SIG-M5 treated with dmso at 0.1 percent for 504 hours (cell line): ENCODE results near the gene CUL4A.
A peak's percentile ranks its signal among the peaks of the same experiment; 100 is the strongest.
"Not testable (repeated sequence)": the region's sequence is repeated elsewhere in the genome, so short reads cannot be mapped to it uniquely, and the experiment has no call there.

Experiments used
- DNase-seq: peaks from one replicate; lab custom pipeline; 2025; ENCODE audit not compliant: unreplicated experiment; lab: John Stamatoyannopoulos, UW

CUL4A gene

DNA sequence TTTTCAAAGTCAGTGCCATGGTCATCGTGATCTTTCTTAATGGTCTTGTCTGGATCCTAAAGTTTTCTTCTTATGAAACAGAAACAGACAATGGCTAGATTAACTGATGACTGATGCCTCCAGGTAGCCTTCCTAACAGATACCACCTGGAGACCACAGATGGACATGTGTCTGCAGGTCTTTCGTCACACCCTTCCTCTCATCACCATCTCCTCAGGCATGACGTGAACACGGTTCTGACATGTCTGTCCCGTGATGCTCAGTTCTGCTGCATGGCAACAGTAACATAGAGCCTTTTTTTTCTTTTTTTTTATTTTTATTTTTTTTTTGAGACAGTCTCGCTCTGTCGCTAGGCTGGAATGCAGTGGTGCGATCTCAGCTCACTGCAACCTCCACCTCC lies 74.5 kb downstream of the CUL4A start:
- no peak for DNase-seq

- no peak for DNase-seq
Observed at GRCh38 chr13:113288880-113289279, 79.5 kb downstream of the CUL4A start.

GRCh38 chr13:113291129-113291528 lies 81.7 kb downstream of the CUL4A start:
- DNase-seq: no peak

- peak; percentile 35 for DNase-seq
Observed at GRCh38 chr13:113292021-113292862, 82.8 kb downstream of the CUL4A start.

DNA sequence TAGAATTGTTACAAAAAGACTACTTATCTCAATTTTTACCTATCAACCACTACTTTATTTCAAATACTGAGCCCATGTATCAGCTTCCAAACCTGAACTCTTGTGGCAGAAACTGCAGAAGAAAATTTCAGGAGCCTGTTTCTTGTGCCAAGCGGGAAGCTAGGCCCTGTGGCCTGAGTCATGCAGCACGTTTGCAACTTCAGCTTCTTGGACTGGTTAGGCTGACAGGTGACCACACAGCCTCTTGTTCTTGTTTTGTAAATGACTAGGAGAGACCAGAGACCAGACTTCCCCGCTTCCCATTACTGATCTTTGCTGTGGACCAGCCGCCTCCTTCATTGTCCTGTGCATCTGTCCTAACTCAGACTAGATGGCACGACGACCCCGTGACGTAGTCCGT lies 84.3 kb downstream of the CUL4A start:
- no peak for DNase-seq

DNA sequence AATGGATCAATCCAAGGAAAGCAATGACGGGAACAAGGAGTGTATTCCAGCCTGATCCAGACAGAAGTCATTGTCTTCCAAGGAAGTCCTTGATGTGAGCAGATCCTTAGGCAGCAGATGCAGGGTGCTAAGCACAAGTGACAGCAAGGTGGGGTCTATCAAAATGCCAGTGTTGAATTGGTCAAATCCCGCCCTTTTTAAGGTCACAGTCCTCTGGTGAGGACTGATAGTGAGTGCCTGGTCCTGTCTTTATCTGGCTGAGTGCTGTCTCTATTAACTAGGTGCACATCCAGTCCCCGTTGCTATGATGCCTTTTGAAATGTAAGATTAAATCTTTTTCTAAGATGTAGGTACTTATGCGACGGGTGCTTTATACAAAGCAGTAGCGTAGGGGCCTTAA lies 86.4 kb downstream of the CUL4A start:
- no peak for DNase-seq

DNA sequence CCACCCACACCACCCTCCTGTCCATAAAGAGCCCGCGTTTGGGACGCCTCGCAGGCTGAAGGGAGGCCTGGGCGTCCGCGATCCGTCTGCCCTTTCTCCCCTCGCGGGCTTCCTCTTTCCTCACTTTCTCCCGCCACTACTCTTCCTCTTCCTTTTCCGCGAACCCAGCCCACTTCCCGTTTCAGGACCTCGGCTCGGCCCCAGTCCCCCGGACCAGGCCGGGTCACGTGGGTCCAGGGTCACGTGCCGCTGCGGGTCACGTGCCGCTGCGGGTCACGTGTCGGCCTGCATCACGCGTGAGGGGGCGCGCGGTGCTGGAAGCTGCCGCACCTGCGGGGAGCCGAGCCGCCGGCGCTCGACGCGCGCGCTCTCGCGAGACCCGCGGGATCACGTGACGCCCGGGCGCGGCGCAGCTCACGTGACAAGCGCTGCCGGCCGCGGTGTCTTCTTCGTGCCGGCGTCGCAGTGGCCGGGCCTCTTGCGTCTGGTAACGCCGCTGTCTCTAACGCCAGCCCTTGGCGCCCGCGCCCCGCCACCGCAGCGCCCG lies 87.5 kb downstream of the CUL4A start, which contains the start of gene LAMP1:
LAMP1 (plus strand) TSS at position 417 of the 547 bp plus-strand sequence. CDS start 196 bp downstream, outside the sequence.
- peak; percentile 94 for DNase-seq

DNA sequence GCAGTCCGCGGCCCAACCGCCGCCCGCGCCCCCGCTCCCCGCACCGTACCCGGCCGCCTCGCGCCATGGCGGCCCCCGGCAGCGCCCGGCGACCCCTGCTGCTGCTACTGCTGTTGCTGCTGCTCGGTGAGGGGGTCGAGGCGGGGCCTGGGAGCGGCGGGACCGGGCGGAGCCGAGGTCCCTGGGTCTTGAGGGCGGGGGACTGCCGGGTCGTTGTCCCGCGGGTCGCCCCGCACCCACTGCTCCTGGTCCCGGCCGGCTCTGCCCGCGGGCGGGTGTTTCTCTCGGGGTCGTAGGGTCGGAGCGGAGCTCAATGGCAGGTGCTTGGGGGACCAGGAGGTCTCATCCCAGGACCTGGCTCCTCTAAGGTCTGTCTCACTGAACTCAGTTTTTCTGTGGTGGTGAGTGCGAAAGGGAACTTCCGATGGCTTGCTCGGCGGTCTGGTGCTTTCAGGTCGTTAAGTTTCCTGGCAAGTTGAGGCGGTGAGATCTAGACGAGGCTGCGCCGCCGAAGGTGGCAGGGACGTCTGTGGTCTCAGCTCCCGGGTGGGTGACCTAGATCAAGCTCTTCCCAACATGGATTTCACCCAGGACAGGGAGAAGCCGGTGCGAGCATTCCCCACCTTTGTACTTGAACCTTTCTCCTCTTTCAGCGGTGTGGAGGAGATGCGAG lies 88.1 kb downstream of the CUL4A start:
- peak; percentile 30 for DNase-seq

GRCh38 chr13:113298043-113298945 lies 88.9 kb downstream of the CUL4A start:
- DNase-seq: peak; percentile 59

DNA sequence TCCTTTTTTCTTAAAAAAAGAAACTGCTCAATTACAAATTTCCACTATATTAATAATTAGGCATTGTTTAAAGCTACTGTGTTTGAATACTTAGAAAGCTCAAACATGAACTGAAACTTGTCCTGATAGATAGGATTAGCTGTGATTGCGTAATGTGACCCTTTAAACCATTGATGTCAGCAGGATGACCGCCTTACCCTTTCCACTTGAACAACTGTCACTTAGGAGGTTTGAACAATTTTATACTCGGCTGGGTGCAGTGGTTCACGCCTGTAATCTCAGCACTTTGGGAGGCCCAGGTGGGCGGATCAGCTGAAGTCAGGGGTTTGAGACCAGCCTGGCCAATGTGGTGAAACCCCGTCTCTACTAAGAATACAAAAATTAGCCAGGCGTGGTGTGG lies 90.5 kb downstream of the CUL4A start:
- DNase-seq: peak; percentile 81

DNA sequence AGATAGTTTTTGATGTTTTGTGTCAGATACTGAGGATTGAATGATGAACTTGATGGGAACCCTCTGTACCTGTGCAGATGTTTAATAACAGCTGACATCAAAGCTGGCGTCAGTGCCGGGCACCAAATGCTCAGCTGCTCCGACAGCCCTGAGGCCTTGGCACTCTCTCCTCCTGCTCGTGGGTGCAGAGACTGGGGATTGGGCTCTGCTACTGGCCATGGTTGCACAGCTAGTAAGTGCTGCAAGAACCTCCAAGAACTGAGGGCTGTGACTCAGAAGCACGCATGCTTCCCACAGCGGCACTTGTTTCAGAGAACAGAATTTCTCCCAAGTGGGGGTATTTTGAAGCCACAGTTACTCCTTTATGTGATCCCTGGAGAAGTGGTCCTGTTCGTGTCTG lies 93.6 kb downstream of the CUL4A start:
- no peak for DNase-seq

DNA sequence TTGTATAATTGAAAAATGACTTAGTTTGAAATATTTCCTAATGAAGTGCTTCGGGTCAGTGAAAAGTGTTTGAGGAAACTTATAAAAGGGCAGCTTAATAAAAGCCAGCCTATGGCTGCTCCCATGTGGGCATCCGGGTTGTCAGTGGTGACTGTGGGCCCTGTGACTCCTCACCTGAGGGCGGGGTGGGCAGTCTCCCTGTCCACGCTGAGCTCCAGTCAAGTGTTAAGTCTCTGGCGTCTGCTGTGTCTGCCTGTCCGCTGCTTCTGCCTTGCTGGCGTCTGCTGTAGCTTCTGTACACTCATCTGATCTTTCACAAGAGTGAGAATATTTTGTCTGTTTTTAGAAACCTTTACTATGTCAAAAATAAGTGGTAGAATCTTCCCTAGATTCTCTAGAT lies 94.7 kb downstream of the CUL4A start:
- no peak for DNase-seq

DNA sequence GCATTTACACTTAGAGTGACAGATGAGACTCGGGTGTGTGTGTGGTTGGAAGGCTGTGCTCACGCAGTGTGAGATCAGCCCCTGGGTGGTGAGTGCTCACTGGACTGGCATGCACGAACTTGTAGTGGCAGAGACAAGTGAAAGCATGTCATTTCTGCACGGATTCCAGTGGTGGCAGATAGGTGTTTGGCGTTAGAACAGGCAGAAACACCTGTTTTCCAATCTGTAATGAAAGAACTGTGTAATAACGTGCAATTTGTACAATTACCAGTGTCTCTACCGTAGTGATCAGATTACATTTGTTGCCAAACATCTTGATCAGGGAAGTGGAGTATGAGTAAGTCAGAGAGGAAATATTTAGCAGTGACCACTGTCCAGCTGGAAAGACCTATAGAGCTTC lies 95.8 kb downstream of the CUL4A start:
- no peak for DNase-seq

DNA sequence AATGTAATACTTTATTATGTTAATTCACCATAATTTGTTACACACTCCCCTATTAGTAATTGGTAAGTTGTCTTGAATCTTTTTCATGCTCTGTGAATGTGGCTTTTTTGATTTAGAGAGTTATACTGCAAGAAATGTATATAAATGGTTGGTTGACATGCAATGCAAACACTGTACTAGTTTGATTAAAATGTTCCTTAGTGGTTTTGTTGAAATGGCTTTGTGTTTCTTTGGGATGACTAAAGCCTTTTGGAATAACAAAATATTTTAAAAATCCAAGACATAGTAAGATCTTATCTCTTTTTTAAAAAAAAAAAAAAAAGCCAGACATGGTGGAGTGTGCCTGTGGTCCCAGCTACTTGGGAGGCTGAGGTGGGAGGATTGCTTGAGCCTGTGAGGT lies 98.1 kb downstream of the CUL4A start:
- no peak for DNase-seq

DNA sequence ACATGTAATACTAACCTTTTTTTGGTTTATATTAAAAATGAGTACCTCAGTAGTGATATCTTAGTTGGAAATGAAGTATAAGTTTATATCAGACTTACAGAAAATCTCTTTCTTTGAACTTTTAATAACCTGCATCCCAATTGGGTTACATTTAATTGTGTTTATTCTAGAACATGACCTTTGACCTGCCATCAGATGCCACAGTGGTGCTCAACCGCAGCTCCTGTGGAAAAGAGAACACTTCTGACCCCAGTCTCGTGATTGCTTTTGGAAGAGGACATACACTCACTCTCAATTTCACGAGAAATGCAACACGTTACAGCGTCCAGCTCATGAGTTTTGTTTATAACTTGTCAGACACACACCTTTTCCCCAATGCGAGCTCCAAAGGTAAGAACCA lies 100.1 kb downstream of the CUL4A start:
- DNase-seq: no peak

GRCh38 chr13:113314112-113314511 lies 104.7 kb downstream of the CUL4A start:
- DNase-seq: not testable (repeated sequence)

GRCh38 chr13:113314895-113315470 lies 105.6 kb downstream of the CUL4A start:
- DNase-seq: not testable (repeated sequence)

DNA sequence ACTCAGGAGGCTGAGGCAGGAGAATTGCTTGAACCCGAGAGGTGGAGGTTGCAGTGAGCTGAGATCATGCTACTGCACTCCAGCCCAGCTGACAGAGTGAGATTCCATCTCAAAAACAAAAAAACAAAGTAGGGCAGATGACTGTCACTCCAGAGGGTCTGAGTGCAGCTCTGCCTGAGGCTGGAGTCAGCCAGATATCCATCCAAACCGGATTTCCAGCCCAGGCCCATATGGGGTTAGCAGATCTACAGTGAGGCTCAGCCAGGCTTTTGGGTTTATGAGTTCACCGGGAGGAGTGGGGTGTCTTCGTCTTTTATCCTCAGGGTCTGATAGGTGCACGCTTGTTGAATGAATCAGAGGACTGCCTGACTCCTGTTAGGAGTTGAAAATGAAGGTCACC lies 106.6 kb downstream of the CUL4A start:
- DNase-seq: no peak
